Measurements from ENCODE around the gene CACNA2D2. TPM values are rescaled to one million over a fixed set of nuclear protein-coding genes. Genes with fewer than 3 reads are reported as not detected.

The CACNA2D2 gene
- total RNA-seq, 1 experiment from 2014 or later = 0.59 TPM

DNA sequence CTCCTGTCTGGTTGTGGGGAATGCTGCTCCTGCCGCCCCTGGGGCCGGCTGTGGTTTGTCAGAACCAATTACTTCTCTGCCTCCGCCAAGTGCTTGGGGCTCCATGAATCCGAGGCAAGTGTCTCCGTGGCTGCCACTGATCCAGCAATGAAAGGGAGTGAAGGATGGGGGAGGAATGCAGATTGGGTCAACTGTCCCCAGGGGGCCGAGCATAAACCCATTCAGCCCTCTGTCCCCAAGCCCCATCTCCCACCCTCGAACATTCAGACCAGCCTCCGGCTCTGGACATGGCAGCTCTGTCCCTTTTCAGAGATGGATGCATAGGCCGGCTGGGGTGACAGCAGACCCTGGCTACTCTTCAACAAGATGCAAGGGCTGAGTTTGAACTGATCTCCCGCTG is 35.5 kb downstream of the CACNA2D2 start:
- in situ Hi-C loops (cut with HindIII; ENCODE audit: low pct_unique_long_range_greater_than_20kb, low sequenced_read_pairs) = no loop called here
- intact Hi-C loops (cut with micrococcal nuclease; ENCODE audit: unreplicated experiment) = no loop called here
- CTCF ChIA-PET = no interaction called here
- Histone ChIP-seq H3K27ac (ENCODE audit: low read length) (no peak overlapping the region), H3K27me3 (ENCODE audit: control insufficient read depth, insufficient read depth, low read length) (no peaks in the 10 kb centered on the region), H3K36me3 (ENCODE audit: control insufficient read depth, insufficient read depth, low read length) (no peaks in the 10 kb centered on the region), H3K4me3 (ENCODE audit: low read depth in 2 of 2, low read length in 2 of 2) (no peak overlapping the region), H3K4me1 (ENCODE audit: control insufficient read depth, insufficient read depth, low read length) (no peaks in the 10 kb centered on the region), H3K9me3 (ENCODE audit: control insufficient read depth, insufficient read depth, low read depth, low read length) (no peaks in the 10 kb centered on the region)
- DNase-seq (ENCODE audit: low read depth, low spot score) = no peak
- no peak for ATAC-seq
- no TSS peak for BruUV-seq (replicated peaks)
- TF ChIP-seq TCF7L2 (IDR thresholded peaks at IDR 0.05; ENCODE audit: low read depth, low read length) (no peak), SIN3A (IDR thresholded peaks at IDR 0.05; ENCODE audit: borderline replicate concordance, insufficient read depth, low read depth, low read length) (no peak), POLR2AphosphoS5 (IDR thresholded peaks at IDR 0.05; ENCODE audit: low read depth, low read length) (no peak)
- TF ChIP-seq, protein P1, sequence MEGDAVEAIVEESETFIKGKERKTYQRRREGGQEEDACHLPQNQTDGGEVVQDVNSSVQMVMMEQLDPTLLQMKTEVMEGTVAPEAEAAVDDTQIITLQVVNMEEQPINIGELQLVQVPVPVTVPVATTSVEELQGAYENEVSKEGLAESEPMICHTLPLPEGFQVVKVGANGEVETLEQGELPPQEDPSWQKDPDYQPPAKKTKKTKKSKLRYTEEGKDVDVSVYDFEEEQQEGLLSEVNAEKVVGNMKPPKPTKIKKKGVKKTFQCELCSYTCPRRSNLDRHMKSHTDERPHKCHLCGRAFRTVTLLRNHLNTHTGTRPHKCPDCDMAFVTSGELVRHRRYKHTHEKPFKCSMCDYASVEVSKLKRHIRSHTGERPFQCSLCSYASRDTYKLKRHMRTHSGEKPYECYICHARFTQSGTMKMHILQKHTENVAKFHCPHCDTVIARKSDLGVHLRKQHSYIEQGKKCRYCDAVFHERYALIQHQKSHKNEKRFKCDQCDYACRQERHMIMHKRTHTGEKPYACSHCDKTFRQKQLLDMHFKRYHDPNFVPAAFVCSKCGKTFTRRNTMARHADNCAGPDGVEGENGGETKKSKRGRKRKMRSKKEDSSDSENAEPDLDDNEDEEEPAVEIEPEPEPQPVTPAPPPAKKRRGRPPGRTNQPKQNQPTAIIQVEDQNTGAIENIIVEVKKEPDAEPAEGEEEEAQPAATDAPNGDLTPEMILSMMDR (IDR thresholded peaks at IDR 0.05) = no peak
- TF ChIP-seq, protein P2, sequence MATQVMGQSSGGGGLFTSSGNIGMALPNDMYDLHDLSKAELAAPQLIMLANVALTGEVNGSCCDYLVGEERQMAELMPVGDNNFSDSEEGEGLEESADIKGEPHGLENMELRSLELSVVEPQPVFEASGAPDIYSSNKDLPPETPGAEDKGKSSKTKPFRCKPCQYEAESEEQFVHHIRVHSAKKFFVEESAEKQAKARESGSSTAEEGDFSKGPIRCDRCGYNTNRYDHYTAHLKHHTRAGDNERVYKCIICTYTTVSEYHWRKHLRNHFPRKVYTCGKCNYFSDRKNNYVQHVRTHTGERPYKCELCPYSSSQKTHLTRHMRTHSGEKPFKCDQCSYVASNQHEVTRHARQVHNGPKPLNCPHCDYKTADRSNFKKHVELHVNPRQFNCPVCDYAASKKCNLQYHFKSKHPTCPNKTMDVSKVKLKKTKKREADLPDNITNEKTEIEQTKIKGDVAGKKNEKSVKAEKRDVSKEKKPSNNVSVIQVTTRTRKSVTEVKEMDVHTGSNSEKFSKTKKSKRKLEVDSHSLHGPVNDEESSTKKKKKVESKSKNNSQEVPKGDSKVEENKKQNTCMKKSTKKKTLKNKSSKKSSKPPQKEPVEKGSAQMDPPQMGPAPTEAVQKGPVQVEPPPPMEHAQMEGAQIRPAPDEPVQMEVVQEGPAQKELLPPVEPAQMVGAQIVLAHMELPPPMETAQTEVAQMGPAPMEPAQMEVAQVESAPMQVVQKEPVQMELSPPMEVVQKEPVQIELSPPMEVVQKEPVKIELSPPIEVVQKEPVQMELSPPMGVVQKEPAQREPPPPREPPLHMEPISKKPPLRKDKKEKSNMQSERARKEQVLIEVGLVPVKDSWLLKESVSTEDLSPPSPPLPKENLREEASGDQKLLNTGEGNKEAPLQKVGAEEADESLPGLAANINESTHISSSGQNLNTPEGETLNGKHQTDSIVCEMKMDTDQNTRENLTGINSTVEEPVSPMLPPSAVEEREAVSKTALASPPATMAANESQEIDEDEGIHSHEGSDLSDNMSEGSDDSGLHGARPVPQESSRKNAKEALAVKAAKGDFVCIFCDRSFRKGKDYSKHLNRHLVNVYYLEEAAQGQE (IDR thresholded peaks at IDR 0.05; ENCODE audit: insufficient read depth in 1 of 2, low read depth in 2 of 2, low read length in 1 of 2) = no peak
- POLR2A ChIA-PET = interaction anchor here (0.7 kb wide), 1 partner anchor 33 kb away, joined by 11 read pairs; no protein-coding TSS in a partner anchor

DNA sequence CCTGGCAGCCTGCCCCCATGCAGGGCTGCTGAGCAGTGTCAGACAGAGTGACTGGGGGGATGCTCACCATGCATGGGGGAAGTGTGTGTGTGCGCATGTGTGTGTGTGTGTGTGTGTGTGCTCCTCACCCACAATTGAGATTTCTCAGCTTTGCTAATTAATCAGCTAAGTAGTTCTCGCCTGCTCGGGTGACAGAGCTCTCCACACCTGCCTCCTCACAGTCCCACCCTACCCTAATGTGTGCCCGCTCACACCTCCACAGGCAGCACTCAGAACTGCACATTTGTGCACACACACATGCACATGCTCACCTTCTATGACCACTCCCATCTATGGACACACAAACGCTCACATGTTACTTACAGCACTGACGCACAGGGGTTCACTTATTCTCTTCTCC is 37.3 kb downstream of the CACNA2D2 start:
- H3K27me3 ChIP-seq (ENCODE audit: control insufficient read depth, insufficient read depth, low read length) = no peaks in the 10 kb centered on the region

More for the DNA sequence above, 37.3 kb downstream of the CACNA2D2 start:
- in situ Hi-C loops (cut with HindIII; ENCODE audit: low pct_unique_long_range_greater_than_20kb, low sequenced_read_pairs) = no loop called here
- no peak overlapping the region for H3K4me3 ChIP-seq (ENCODE audit: low read depth in 2 of 2, low read length in 2 of 2)
- H3K27ac ChIP-seq (ENCODE audit: low read length) = no peak overlapping the region
- DNase-seq (ENCODE audit: low read depth, low spot score) = no peak
- no peaks in the 10 kb centered on the region for H3K36me3 ChIP-seq (ENCODE audit: control insufficient read depth, insufficient read depth, low read length)
- intact Hi-C loops (cut with micrococcal nuclease; ENCODE audit: unreplicated experiment) = no loop called here
- no peak for ATAC-seq
- H3K9me3 ChIP-seq (ENCODE audit: control insufficient read depth, insufficient read depth, low read depth, low read length) = no peaks in the 10 kb centered on the region
- no peaks in the 10 kb centered on the region for H3K4me1 ChIP-seq (ENCODE audit: control insufficient read depth, insufficient read depth, low read length)
- ChIA-PET POLR2A (no interaction called here), CTCF (no interaction called here)
- BruUV-seq (replicated peaks) = no TSS peak
- TF ChIP-seq, protein P1 (IDR thresholded peaks at IDR 0.05) = no peak
- TF ChIP-seq, protein P2 (IDR thresholded peaks at IDR 0.05; ENCODE audit: insufficient read depth in 1 of 2, low read depth in 2 of 2, low read length in 1 of 2) = no peak
- TF ChIP-seq TCF7L2 (IDR thresholded peaks at IDR 0.05; ENCODE audit: low read depth, low read length) = no peak
- TF ChIP-seq SIN3A (IDR thresholded peaks at IDR 0.05; ENCODE audit: borderline replicate concordance, insufficient read depth, low read depth, low read length) = no peak
- no peak for TF ChIP-seq POLR2AphosphoS5 (IDR thresholded peaks at IDR 0.05; ENCODE audit: low read depth, low read length)
